B cell (primary cell): ENCODE measurements around the gene TPCN2. TPM values are rescaled to one million over a fixed set of nuclear protein-coding genes. Genes with fewer than 3 reads are reported as not detected.

ENCODE experiments used
- ATAC-seq: fragments of 200-7000 bp; cut with Tn5 transposase; one replicate; pipeline ENCODE4 v1.10.0; 2021; ENCODE audit warnings: low read depth, mild to moderate bottlenecking, moderate number of reproducible peaks, moderate library complexity
- CTCF ChIA-PET: fragments of 350-600 bp; sonication (Branson Sonifier 250); formaldehyde crosslinking; loops from one replicate; lab custom pipeline; 2021; ENCODE audit warnings: antibody characterized with exemption, inconsistent platforms; lab: Charles Lee
- POLR2A ChIA-PET: fragments of 350-600 bp; sonication (Branson Sonifier 250); formaldehyde crosslinking; loops from one replicate; lab custom pipeline; 2021; ENCODE audit warnings: antibody characterized with exemption; lab: Charles Lee
- DNase-seq: peaks from one replicate; pipeline ENCODE4 v3.0.0; 2013
- H2AFZ ChIP-seq: 2 replicates; pipeline ENCODE4 v1.6.1; 2012; ENCODE audit warnings: mild to moderate bottlenecking, low read depth, low read length; ENCODE audit not compliant: insufficient read depth, poor library complexity, severe bottlenecking
- H3K27ac ChIP-seq, 2 donors: 1 replicate in 1 of 2; 2 replicates in 1 of 2; pipeline ENCODE4 v1.5.1; 2012 to 2013; ENCODE audit warnings: low read length in 2 of 2, mild to moderate bottlenecking in 2 of 2, moderate library complexity in 1 of 2
- H3K27me3 ChIP-seq, 4 experiments: fragments of 200-600 bp in 1 of 4; sonication (generic) in 1 of 4; replicated peaks in 1 of 4; 1 replicate in 2 of 4; 2 replicates in 2 of 4; pipeline versions ENCODE4 v1.6.1 to v1.7.0; 2013 to 2016; ENCODE audit warnings: low read length in 3 of 4, mild to moderate bottlenecking in 2 of 4, mixed read lengths in 1 of 4, moderate library complexity in 1 of 4; ENCODE audit not compliant: insufficient read depth in 4 of 4, control insufficient read depth in 3 of 4; ENCODE audit errors: control extremely low read depth in 1 of 4
- H3K36me3 ChIP-seq, 2 experiments: replicated peaks in 1 of 2; 1 replicate in 1 of 2; 2 replicates in 1 of 2; pipeline versions ENCODE4 v1.6.1 to v1.7.1; 2013; ENCODE audit warnings: low read length in 1 of 2; ENCODE audit not compliant: insufficient read depth in 2 of 2, control insufficient read depth in 1 of 2; ENCODE audit errors: control extremely low read depth in 1 of 2, extremely low read depth in 1 of 2
- H3K4me1 ChIP-seq, 2 donors: fragments of 200-600 bp in 1 of 2; sonication (generic) in 1 of 2; 1 replicate in 1 of 2; 2 replicates in 1 of 2; pipeline versions ENCODE4 v1.5.1 to v1.6.1; 2013 to 2017; ENCODE audit warnings: low read length in 2 of 2; ENCODE audit not compliant: control insufficient read depth in 2 of 2, insufficient read depth in 2 of 2
- H3K4me2 ChIP-seq: replicated peaks from 2 replicates; pipeline ENCODE3; 2012; ENCODE audit warnings: mild to moderate bottlenecking, low read depth, low read length; ENCODE audit not compliant: poor library complexity, severe bottlenecking
- H3K4me3 ChIP-seq, 5 experiments: fragments of 200-600 bp in 1 of 5; sonication (generic) in 1 of 5; 1 replicate in 3 of 5; 2 replicates in 2 of 5; pipeline versions ENCODE4 v1.5.1 to v1.7.0; 2011 to 2016; ENCODE audit warnings: low read length in 4 of 5, mild to moderate bottlenecking in 4 of 5, low read depth in 2 of 5, control low read depth in 1 of 5, moderate library complexity in 1 of 5; ENCODE audit not compliant: insufficient read depth in 1 of 5; ENCODE audit errors: control extremely low read depth in 1 of 5, extremely low read depth in 1 of 5
- H3K79me2 ChIP-seq: fragments of 200-600 bp; sonication (generic); one replicate; pipeline ENCODE4 v1.6.0; 2016; ENCODE audit warnings: low read length; ENCODE audit not compliant: control insufficient read depth, insufficient read depth
- H3K9ac ChIP-seq: fragments of 200-600 bp; sonication (generic); 2 replicates; pipeline ENCODE4 v1.6.1; 2017; ENCODE audit warnings: mild to moderate bottlenecking, low read length, moderate library complexity
- H3K9me3 ChIP-seq, 3 donors: one replicate each; pipeline versions ENCODE4 v1.6.1 to v1.7.1; 2013; ENCODE audit warnings: low read length in 2 of 3; ENCODE audit not compliant: control insufficient read depth in 2 of 3, insufficient read depth in 1 of 3; ENCODE audit errors: control extremely low read depth in 1 of 3
- H4K20me1 ChIP-seq: 2 replicates; pipeline ENCODE4 v1.6.0; 2012; ENCODE audit warnings: mild to moderate bottlenecking, low read length; ENCODE audit not compliant: insufficient read depth, control insufficient read depth, poor library complexity, severe bottlenecking
- H3K27ac Mint-ChIP-seq: one replicate; pipeline ENCODE4 v1.8.0; 2021; ENCODE audit warnings: mixed read lengths
- H3K27me3 Mint-ChIP-seq: one replicate; pipeline ENCODE4 v1.8.0; 2021; ENCODE audit warnings: mixed read lengths
- H3K4me1 Mint-ChIP-seq: one replicate; pipeline ENCODE4 v1.8.0; 2021; ENCODE audit warnings: mixed read lengths
- H3K4me3 Mint-ChIP-seq: one replicate; pipeline ENCODE4 v1.8.0; 2021; ENCODE audit warnings: mixed read lengths
- H3K9me3 Mint-ChIP-seq: one replicate; pipeline ENCODE4 v1.8.0; 2022; ENCODE audit warnings: mixed read lengths; ENCODE audit not compliant: insufficient read depth
- EZH2 ChIP-seq: IDR thresholded peaks from 2 replicates; pipeline ENCODE4 v1.6.1; 2012; ENCODE audit warnings: borderline replicate concordance, low read depth, mild to moderate bottlenecking, moderate library complexity, low read length; ENCODE audit not compliant: insufficient read depth, poor library complexity, severe bottlenecking
- WGBS: methylation state at CpG from one replicate; pipeline ENCODE4 v1.1.5; 2013; ENCODE audit warnings: missing lambda C conversion rate; ENCODE audit not compliant: insufficient coverage; 5-methylcytosine and 5-hydroxymethylcytosine counted together
- intact Hi-C: fragments of 100-400 bp; cut with micrococcal nuclease; formaldehyde crosslinking; loops from one replicate; pipeline ENCODE4 v1.10.0; 2022
- polyA plus RNA-seq: library from polyadenylated mRNA; depleted of rRNA; stranded (reverse); fragments of >200 nt; gene quantifications from 2 replicates; pipeline ENCODE4 v1.2.3, GENCODE V29; 2012
- total RNA-seq, 2 donors: library from RNA; stranded (reverse); fragments of 120-200 nt in 1 of 2; gene quantifications; 1 replicate in 1 of 2; 2 replicates in 1 of 2; pipeline versions ENCODE4 v1.2.3 to v1.2.4, GENCODE V29; 2013 to 2022
- TF ChIP-seq, protein P1 (sequence below): fragments of 200-600 bp; IDR thresholded peaks from one replicate; pipeline ENCODE4 v1.8.0; 2022; ENCODE audit warnings: antibody characterized with exemption, mild to moderate bottlenecking

Gene TPCN2
- total and polyA plus RNA-seq, 2 donors (not counting 1 experiment from before 2014, with no cell fraction given) = 16.8 to 71.4 TPM

GRCh38 chr11:69074375-69075140 lies 25.8 kb downstream of the TPCN2 start:
- ChIA-PET POLR2A (no interaction called here), CTCF (no interaction called here)
- Histone ChIP-seq H2AFZ (no peak overlapping the region), H4K20me1 (peaks cover 10% of the 10 kb centered on the region), H3K79me2 (no peaks in the 10 kb centered on the region), H3K27me3 (no peaks in the 10 kb centered on the region), H3K4me1 (no peaks in the 10 kb centered on the region), H3K9ac (no peak overlapping the region), H3K27ac (no peak overlapping the region), H3K4me3 (no peak overlapping the region), H3K9me3 (no peaks in the 10 kb centered on the region), H3K36me3 (peaks cover 3 to 43% of the 10 kb centered on the region in 2 experiments), H3K4me2 (no peak overlapping the region)
- Mint-ChIP-seq H3K27me3 (no peaks in the 10 kb centered on the region), H3K27ac (no peak overlapping the region), H3K4me1 (no peaks in the 10 kb centered on the region), H3K9me3 (no peaks in the 10 kb centered on the region), H3K4me3 (no peak overlapping the region)
- 93% methylated on average over 19 of the region's 20 CpGs for WGBS
- TF ChIP-seq, protein P1, sequence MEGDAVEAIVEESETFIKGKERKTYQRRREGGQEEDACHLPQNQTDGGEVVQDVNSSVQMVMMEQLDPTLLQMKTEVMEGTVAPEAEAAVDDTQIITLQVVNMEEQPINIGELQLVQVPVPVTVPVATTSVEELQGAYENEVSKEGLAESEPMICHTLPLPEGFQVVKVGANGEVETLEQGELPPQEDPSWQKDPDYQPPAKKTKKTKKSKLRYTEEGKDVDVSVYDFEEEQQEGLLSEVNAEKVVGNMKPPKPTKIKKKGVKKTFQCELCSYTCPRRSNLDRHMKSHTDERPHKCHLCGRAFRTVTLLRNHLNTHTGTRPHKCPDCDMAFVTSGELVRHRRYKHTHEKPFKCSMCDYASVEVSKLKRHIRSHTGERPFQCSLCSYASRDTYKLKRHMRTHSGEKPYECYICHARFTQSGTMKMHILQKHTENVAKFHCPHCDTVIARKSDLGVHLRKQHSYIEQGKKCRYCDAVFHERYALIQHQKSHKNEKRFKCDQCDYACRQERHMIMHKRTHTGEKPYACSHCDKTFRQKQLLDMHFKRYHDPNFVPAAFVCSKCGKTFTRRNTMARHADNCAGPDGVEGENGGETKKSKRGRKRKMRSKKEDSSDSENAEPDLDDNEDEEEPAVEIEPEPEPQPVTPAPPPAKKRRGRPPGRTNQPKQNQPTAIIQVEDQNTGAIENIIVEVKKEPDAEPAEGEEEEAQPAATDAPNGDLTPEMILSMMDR = no peak
- no peak for TF ChIP-seq EZH2
- no peak for ATAC-seq
- intact Hi-C loops = no loop called here
- DNase-seq = no peak

GRCh38 chr11:69075421-69076128 lies 26.8 kb downstream of the TPCN2 start:
- no peak for DNase-seq
- Histone ChIP-seq H3K4me1 (peaks cover 4 to 9% of the 10 kb centered on the region in 2 donors), H3K4me2 (no peak overlapping the region), H4K20me1 (peaks cover 10% of the 10 kb centered on the region), H2AFZ (no peak overlapping the region), H3K4me3 (no peak overlapping the region), H3K36me3 (peaks cover 3 to 45% of the 10 kb centered on the region in 2 experiments), H3K9me3 (no peaks in the 10 kb centered on the region), H3K27me3 (no peaks in the 10 kb centered on the region), H3K79me2 (no peaks in the 10 kb centered on the region), H3K9ac (no peak overlapping the region), H3K27ac (no peak overlapping the region)
- POLR2A ChIA-PET = no interaction called here
- no peak for ATAC-seq
- CTCF ChIA-PET = no interaction called here
- 91% methylated on average over 18 of the region's 18 CpGs for WGBS
- H3K27ac Mint-ChIP-seq = no peak overlapping the region
- H3K9me3 Mint-ChIP-seq = no peaks in the 10 kb centered on the region
- intact Hi-C loops = no loop called here
- no peak overlapping the region for H3K4me3 Mint-ChIP-seq
- H3K4me1 Mint-ChIP-seq = peaks cover 3% of the 10 kb centered on the region
- no peaks in the 10 kb centered on the region for H3K27me3 Mint-ChIP-seq
- TF ChIP-seq, protein P1 = no peak
- no peak for TF ChIP-seq EZH2
